A673 (cell line): Measurements from ENCODE around the gene TRPV2. TPM values are rescaled to one million over a fixed set of nuclear protein-coding genes. Genes with fewer than 3 reads are reported as not detected.

Experiments used
- BruUV-seq: library from RNA; stranded (reverse); fragments of 400-500 nt; replicated peaks from 2 replicates; lab custom pipeline; 2021; lab: Mats Ljungman, UMichigan
- CTCF ChIA-PET: fragments of 300-600 bp; sonication (Branson Sonifier 250); formaldehyde crosslinking; loops from one replicate; lab custom pipeline; 2022; ENCODE audit warnings: antibody characterized with exemption; lab: Charles Lee
- POLR2A ChIA-PET: fragments of 300-600 bp; sonication (Branson Sonifier 250); formaldehyde crosslinking; loops from one replicate; lab custom pipeline; 2022; ENCODE audit warnings: antibody characterized with exemption; ENCODE audit not compliant: low non-redundant PET; lab: Charles Lee
- DNase-seq: peaks from one replicate; pipeline ENCODE4 v3.0.0-alpha.2; 2015; ENCODE audit warnings: low spot score
- H3K27ac ChIP-seq: fragments of 200-600 bp; sonication (generic); 2 replicates; pipeline ENCODE4 v1.5.1; 2016; ENCODE audit warnings: mixed run types, low read depth, mild to moderate bottlenecking, mixed read lengths, antibody characterized with exemption, low read length; ENCODE audit not compliant: poor library complexity, severe bottlenecking
- H3K27me3 ChIP-seq: fragments of 200-600 bp; sonication (generic); replicated peaks from 2 replicates; pipeline ENCODE4 v1.6.1; 2017; ENCODE audit warnings: mixed run types, low read depth, mild to moderate bottlenecking, mixed read lengths, antibody characterized with exemption, low read length; ENCODE audit not compliant: insufficient read depth, poor library complexity
- H3K36me3 ChIP-seq: fragments of 200-600 bp; sonication (generic); 2 replicates; pipeline ENCODE4 v1.6.1; 2016; ENCODE audit warnings: mixed run types, mild to moderate bottlenecking, mixed read lengths, antibody characterized with exemption, low read length; ENCODE audit not compliant: insufficient read depth, poor library complexity, severe bottlenecking
- H3K4me1 ChIP-seq: fragments of 200-600 bp; sonication (generic); 2 replicates; pipeline ENCODE4 v1.6.1; 2017; ENCODE audit warnings: mixed run types, mild to moderate bottlenecking, mixed read lengths, antibody characterized with exemption, low read length; ENCODE audit not compliant: insufficient read depth, poor library complexity, severe bottlenecking
- H3K4me3 ChIP-seq: fragments of 200-600 bp; sonication (generic); 2 replicates; pipeline ENCODE4 v1.5.1; 2016; ENCODE audit warnings: low read depth, mixed run types, mild to moderate bottlenecking, mixed read lengths, low read length; ENCODE audit not compliant: poor library complexity, severe bottlenecking
- H3K9me3 ChIP-seq: fragments of 200-600 bp; sonication (generic); 2 replicates; pipeline ENCODE4 v1.6.1; 2016; ENCODE audit warnings: mixed run types, low read depth, mild to moderate bottlenecking, mixed read lengths, antibody characterized with exemption, low read length; ENCODE audit not compliant: poor library complexity, severe bottlenecking
- EZH2 ChIP-seq: fragments of 200-600 bp; sonication (generic); IDR thresholded peaks from 2 replicates; pipeline ENCODE4 v1.6.1; 2017; ENCODE audit warnings: borderline replicate concordance, low read depth, mild to moderate bottlenecking, mixed read lengths, antibody characterized with exemption, low read length; ENCODE audit not compliant: poor library complexity, severe bottlenecking
- intact Hi-C: fragments of 100-400 bp; cut with micrococcal nuclease; formaldehyde crosslinking; loops from one replicate; pipeline ENCODE4 v1.10.0; 2022; ENCODE audit not compliant: unreplicated experiment
- total RNA-seq: library from RNA; stranded (reverse); gene quantifications from 2 replicates; pipeline ENCODE4 v1.2.3, GENCODE V29; 2021
- TF ChIP-seq, protein P1 (sequence below): fragments of 300-800, 200-600 bp; sonication (generic); conservative IDR thresholded peaks from 2 replicates; pipeline ENCODE4 v1.5.1; 2017; ENCODE audit warnings: low read depth, mild to moderate bottlenecking, antibody characterized with exemption, low read length, moderate library complexity, mixed read lengths

TRPV2 gene
- total RNA-seq, 1 experiment from 2014 or later: not detected

GRCh38 chr17:16483021-16483645 is 67.8 kb downstream of the TRPV2 start:
- BruUV-seq: no TSS peak
- ChIA-PET CTCF (no interaction called here), POLR2A (no interaction called here)
- H3K9me3 ChIP-seq: no peaks in the 10 kb centered on the region
- intact Hi-C loops: no loop called here
- no peak overlapping the region for H3K4me3 ChIP-seq
- H3K36me3 ChIP-seq: no peaks in the 10 kb centered on the region
- H3K4me1 ChIP-seq: peaks cover 29% of the 10 kb centered on the region
- DNase-seq: no peak
- H3K27me3 ChIP-seq: no peaks in the 10 kb centered on the region
- TF ChIP-seq, protein P1, sequence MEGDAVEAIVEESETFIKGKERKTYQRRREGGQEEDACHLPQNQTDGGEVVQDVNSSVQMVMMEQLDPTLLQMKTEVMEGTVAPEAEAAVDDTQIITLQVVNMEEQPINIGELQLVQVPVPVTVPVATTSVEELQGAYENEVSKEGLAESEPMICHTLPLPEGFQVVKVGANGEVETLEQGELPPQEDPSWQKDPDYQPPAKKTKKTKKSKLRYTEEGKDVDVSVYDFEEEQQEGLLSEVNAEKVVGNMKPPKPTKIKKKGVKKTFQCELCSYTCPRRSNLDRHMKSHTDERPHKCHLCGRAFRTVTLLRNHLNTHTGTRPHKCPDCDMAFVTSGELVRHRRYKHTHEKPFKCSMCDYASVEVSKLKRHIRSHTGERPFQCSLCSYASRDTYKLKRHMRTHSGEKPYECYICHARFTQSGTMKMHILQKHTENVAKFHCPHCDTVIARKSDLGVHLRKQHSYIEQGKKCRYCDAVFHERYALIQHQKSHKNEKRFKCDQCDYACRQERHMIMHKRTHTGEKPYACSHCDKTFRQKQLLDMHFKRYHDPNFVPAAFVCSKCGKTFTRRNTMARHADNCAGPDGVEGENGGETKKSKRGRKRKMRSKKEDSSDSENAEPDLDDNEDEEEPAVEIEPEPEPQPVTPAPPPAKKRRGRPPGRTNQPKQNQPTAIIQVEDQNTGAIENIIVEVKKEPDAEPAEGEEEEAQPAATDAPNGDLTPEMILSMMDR: no peak
- no peak for TF ChIP-seq EZH2
- no peak overlapping the region for H3K27ac ChIP-seq

- intact Hi-C loops: no loop called here
- H3K27me3 ChIP-seq: no peaks in the 10 kb centered on the region
- TF ChIP-seq, protein P1: no peak
- TF ChIP-seq EZH2: no peak
- H3K27ac ChIP-seq: no peak overlapping the region
- H3K4me3 ChIP-seq: no peak overlapping the region
- peaks cover 29% of the 10 kb centered on the region for H3K4me1 ChIP-seq
- no peaks in the 10 kb centered on the region for H3K9me3 ChIP-seq
- ChIA-PET POLR2A (no interaction called here), CTCF (interaction anchor here (0.5 to 0.6 kb wide), 2 partner anchors 22 to 856 kb away, joined by 3 read pairs; no protein-coding TSS in a partner anchor)
- H3K36me3 ChIP-seq: no peaks in the 10 kb centered on the region
- TSS peak; percentile 27 for BruUV-seq
- DNase-seq: no peak
These were observed 69.2 kb downstream of the TRPV2 start for GRCh38 chr17:16484445-16485175.

Other genes starting within 250 kb of the TRPV2 start
- gene NCOR1, start 200.0 kb upstream of the TRPV2 start, total RNA-seq: 148 and 150 TPM in 2 replicates
- 31.7 and 41.9 TPM in 2 replicates for gene PIGL, start 198.4 kb upstream of the TRPV2 start, total RNA-seq
- gene CENPV, start 62.1 kb upstream of the TRPV2 start, total RNA-seq: 147 and 166 TPM in 2 replicates
- 2,497 and 2,658 TPM in 2 replicates for gene UBB, start 34.5 kb upstream of the TRPV2 start, total RNA-seq
- 2.8 and 3.6 TPM in 2 replicates for gene LRRC75A, start 76.6 kb downstream of the TRPV2 start, total RNA-seq
- gene ZNF287, start 153.6 kb downstream of the TRPV2 start, total RNA-seq: 10.0 and 13.7 TPM in 2 replicates
- gene ZNF624, start 238.3 kb downstream of the TRPV2 start, total RNA-seq: 9.1 and 9.2 TPM in 2 replicates